IMR-90 (cell line): Measurements from ENCODE around the gene TERB1. TPM values are rescaled to one million over a fixed set of nuclear protein-coding genes. Genes with fewer than 3 reads are reported as not detected.

Experiments used
- ATAC-seq: fragments of 200-7000 bp; cut with Tn5 transposase; 2 replicates; pipeline ENCODE4 v1.9.1; 2020; ENCODE audit warnings: low read depth, mild to moderate bottlenecking, moderate library complexity
- BruUV-seq: library from RNA; stranded (reverse); fragments of 400-500 nt; replicated peaks from 2 replicates; lab custom pipeline; 2021; lab: Mats Ljungman, UMichigan
- CTCF ChIA-PET: fragments of 300-600 bp; formaldehyde crosslinking; extraction: SDS; loops from one replicate; lab custom pipeline; 2021; ENCODE audit warnings: antibody characterized with exemption; lab: Yijun Ruan, JAX
- POLR2A ChIA-PET: fragments of 300-600 bp; sonication (Branson Sonifier 250); formaldehyde crosslinking; loops from one replicate; lab custom pipeline; 2022; ENCODE audit warnings: antibody characterized with exemption; ENCODE audit not compliant: unreplicated experiment; lab: Charles Lee
- DNase-seq: peaks from one replicate; pipeline ENCODE4 v3.0.0; 2013
- H2AFZ ChIP-seq: replicated peaks from 2 replicates; pipeline ENCODE3; 2013; ENCODE audit warnings: low read length, mild to moderate bottlenecking; ENCODE audit not compliant: poor library complexity
- H2AK5ac ChIP-seq: 2 replicates; pipeline ENCODE4 v1.6.1; 2013; ENCODE audit warnings: low read depth, low read length, inconsistent platforms
- H2AK9ac ChIP-seq: replicated peaks from 2 replicates; pipeline ENCODE3; 2013; ENCODE audit warnings: mild to moderate bottlenecking, low read depth, low read length, moderate library complexity; ENCODE audit not compliant: poor library complexity
- H2BK120ac ChIP-seq: 2 replicates; pipeline ENCODE4 v1.6.1; 2013; ENCODE audit warnings: low read depth, low read length, inconsistent platforms
- H2BK15ac ChIP-seq: 3 replicates; pipeline ENCODE4 v1.6.1; 2013; ENCODE audit warnings: low read depth, low read length, inconsistent platforms
- H2BK20ac ChIP-seq: 2 replicates; pipeline ENCODE4 v1.6.1; 2013; ENCODE audit warnings: low read depth, mild to moderate bottlenecking, inconsistent platforms, low read length, moderate library complexity
- H2BK5ac ChIP-seq: 2 replicates; pipeline ENCODE4 v1.6.1; 2013; ENCODE audit warnings: mild to moderate bottlenecking, low read depth, low read length, inconsistent platforms; ENCODE audit not compliant: poor library complexity, severe bottlenecking
- H3K14ac ChIP-seq: replicated peaks from 2 replicates; pipeline ENCODE4 v1.6.1; 2013; ENCODE audit warnings: low read depth, low read length, inconsistent platforms
- H3K18ac ChIP-seq: 2 replicates; pipeline ENCODE4 v1.6.1; 2013; ENCODE audit warnings: low read depth, low read length, control low read depth
- H3K23ac ChIP-seq: 2 replicates; pipeline ENCODE4 v1.6.1; 2013; ENCODE audit warnings: low read depth, low read length, inconsistent platforms
- H3K27ac ChIP-seq: 2 replicates; pipeline ENCODE4 v1.5.1; 2013; ENCODE audit warnings: mild to moderate bottlenecking, control low read depth, low read length; ENCODE audit not compliant: insufficient read depth
- H3K27me3 ChIP-seq: 2 replicates; pipeline ENCODE4 v1.6.1; 2013; ENCODE audit warnings: low read length; ENCODE audit not compliant: control insufficient read depth, insufficient read depth
- H3K36me3 ChIP-seq: 2 replicates; pipeline ENCODE4 v1.6.1; 2013; ENCODE audit warnings: low read length, mixed read lengths; ENCODE audit not compliant: control insufficient read depth, insufficient read depth
- H3K4ac ChIP-seq: 2 replicates; pipeline ENCODE4 v1.6.1; 2013; ENCODE audit warnings: low read depth, low read length, inconsistent platforms
- H3K4me1 ChIP-seq: 2 replicates; pipeline ENCODE4 v1.6.1; 2013; ENCODE audit warnings: low read length, mixed read lengths; ENCODE audit not compliant: control insufficient read depth, insufficient read depth
- H3K4me2 ChIP-seq: 2 replicates; pipeline ENCODE4 v1.6.1; 2013; ENCODE audit warnings: low read depth, mild to moderate bottlenecking, control low read depth, low read length, moderate library complexity
- H3K4me3 ChIP-seq: 2 replicates; pipeline ENCODE4 v1.5.1; 2013; ENCODE audit warnings: low read depth, mild to moderate bottlenecking, control low read depth, low read length, moderate library complexity; ENCODE audit not compliant: insufficient read depth
- H3K56ac ChIP-seq: 2 replicates; pipeline ENCODE4 v1.6.1; 2013; ENCODE audit warnings: low read length, inconsistent platforms; ENCODE audit not compliant: insufficient read depth; ENCODE audit errors: extremely low read depth
- H3K79me1 ChIP-seq, 2 experiments: 2 replicates each; pipeline ENCODE4 v1.6.1; 2013; ENCODE audit warnings: low read length in 2 of 2, inconsistent platforms in 1 of 2, low read depth in 1 of 2
- H3K9ac ChIP-seq: 2 replicates; pipeline ENCODE4 v1.6.1; 2013; ENCODE audit warnings: low read depth, low read length, control low read depth
- H3K9me1 ChIP-seq: 2 replicates; pipeline ENCODE4 v1.6.1; 2013; ENCODE audit warnings: low read length, inconsistent platforms; ENCODE audit not compliant: insufficient read depth
- H3K9me3 ChIP-seq: 2 replicates; pipeline ENCODE4 v1.6.1; 2013; ENCODE audit warnings: low read length; ENCODE audit not compliant: control insufficient read depth, insufficient read depth
- H4K20me1 ChIP-seq: 2 replicates; pipeline ENCODE4 v1.6.1; 2013; ENCODE audit warnings: low read length, inconsistent platforms; ENCODE audit not compliant: insufficient read depth
- H4K5ac ChIP-seq: 2 replicates; pipeline ENCODE4 v1.6.1; 2013; ENCODE audit warnings: mild to moderate bottlenecking, low read depth, low read length, control low read depth
- H4K8ac ChIP-seq, 2 experiments: 2 replicates each; pipeline ENCODE4 v1.6.1; 2013; ENCODE audit warnings: low read depth in 2 of 2, low read length in 2 of 2, control low read depth in 1 of 2, inconsistent platforms in 1 of 2
- H4K91ac ChIP-seq: 2 replicates; pipeline ENCODE4 v1.6.1; 2013; ENCODE audit warnings: low read depth, low read length, inconsistent platforms; ENCODE audit not compliant: insufficient read depth
- BHLHE40 ChIP-seq: fragments of 150-350 bp; IDR thresholded peaks from 2 replicates; pipeline ENCODE4 v1.6.1; 2016; ENCODE audit warnings: mild to moderate bottlenecking, low read depth, low read length
- CEBPB ChIP-seq: IDR thresholded peaks from 2 replicates; pipeline ENCODE4 v1.6.1; 2012; ENCODE audit warnings: low read depth, low read length, improper control_type of control experiment
- CHD1 ChIP-seq: IDR thresholded peaks from 2 replicates; pipeline ENCODE4 v1.6.1; 2012; ENCODE audit warnings: low read depth, low read length, improper control_type of control experiment
- FOS ChIP-seq: fragments of 150-350 bp; IDR thresholded peaks from 2 replicates; pipeline ENCODE4 v1.6.1; 2016; ENCODE audit warnings: low read depth, low read length
- MAFK ChIP-seq: IDR thresholded peaks from 2 replicates; pipeline ENCODE4 v1.6.1; 2012; ENCODE audit warnings: low read depth, low read length, improper control_type of control experiment
- MAZ ChIP-seq: IDR thresholded peaks from 2 replicates; pipeline ENCODE4 v1.6.1; 2012; ENCODE audit warnings: low read depth, mild to moderate bottlenecking, low read length, improper control_type of control experiment, moderate library complexity, borderline replicate concordance
- MXI1 ChIP-seq: IDR thresholded peaks from 2 replicates; pipeline ENCODE4 v1.6.1; 2012; ENCODE audit warnings: low read depth, mild to moderate bottlenecking, low read length, moderate library complexity, borderline replicate concordance
- NFE2L2 ChIP-seq: fragments of 150-350 bp; IDR thresholded peaks from 2 replicates; pipeline ENCODE4 v1.6.1; 2016; ENCODE audit warnings: low read depth, mild to moderate bottlenecking, low read length
- POLR2A ChIP-seq: IDR thresholded peaks from 2 replicates; pipeline ENCODE4 v1.6.1; 2012; ENCODE audit warnings: mild to moderate bottlenecking, low read depth, low read length
- RAD21 ChIP-seq: IDR thresholded peaks from 2 replicates; pipeline ENCODE4 v1.6.1; 2012; ENCODE audit warnings: low read length, improper control_type of control experiment
- RCOR1 ChIP-seq: IDR thresholded peaks from 2 replicates; pipeline ENCODE4 v1.6.1; 2012; ENCODE audit warnings: mild to moderate bottlenecking, low read length, improper control_type of control experiment; ENCODE audit not compliant: insufficient replicate concordance
- RFX5 ChIP-seq: IDR thresholded peaks from 2 replicates; pipeline ENCODE4 v1.8.0; 2012; ENCODE audit warnings: low read depth, mild to moderate bottlenecking, low read length, moderate library complexity
- SMC3 ChIP-seq: fragments of 150-350 bp; IDR thresholded peaks from 2 replicates; pipeline ENCODE4 v1.6.1; 2016; ENCODE audit warnings: low read depth, mild to moderate bottlenecking, antibody characterized with exemption, low read length, moderate library complexity
- USF2 ChIP-seq: fragments of 150-350 bp; IDR thresholded peaks from 2 replicates; pipeline ENCODE4 v1.6.1; 2017; ENCODE audit warnings: mild to moderate bottlenecking, antibody characterized with exemption, low read length, low read depth
- whole genome bisulfite sequencing, 2 experiments: methylation state at CpG; one replicate each; pipeline versions ENCODE4 v1.1.5 to v1.1.7; 2013; ENCODE audit warnings: missing lambda C conversion rate in 2 of 2; ENCODE audit not compliant: insufficient read length in 1 of 2; ENCODE audit errors: extremely low coverage in 2 of 2; 5-methylcytosine and 5-hydroxymethylcytosine counted together
- dilution Hi-C: fragments of 300-500 bp; cut with HindIII; formaldehyde crosslinking; loops from one replicate; pipeline ENCODE4 v1.14.3; 2018; ENCODE audit warnings: low sequenced_read_pairs; ENCODE audit not compliant: unreplicated experiment
- in situ Hi-C: fragments of 300-500 bp; cut with MboI; formaldehyde crosslinking; loops from 3 replicates; pipeline ENCODE4 v1.14.3; 2019; ENCODE audit warnings: low sequenced_read_pairs, inconsistent platforms, mixed read lengths
- intact Hi-C: fragments of 100-400 bp; cut with micrococcal nuclease; formaldehyde crosslinking; loops from 2 replicates; pipeline ENCODE4 v1.10.0; 2022
- polyA plus RNA-seq, 3 experiments: library from polyadenylated mRNA; depleted of rRNA; stranded (reverse); fragments of >200 nt; gene quantifications; 2 replicates each; pipeline ENCODE4 v1.2.3, GENCODE V29; 2012; ENCODE audit warnings: low replicate concordance in 1 of 3
- total RNA-seq: library from RNA; depleted of rRNA; stranded (reverse); fragments of >200 nt; gene quantifications from 2 replicates; pipeline ENCODE4 v1.2.3, GENCODE V29; 2012
- TF ChIP-seq, protein P1 (sequence below): conservative IDR thresholded peaks from 2 replicates; pipeline ENCODE4 v1.5.1; 2012; ENCODE audit warnings: mild to moderate bottlenecking, low read depth, low read length, improper control_type of control experiment
- TF ChIP-seq, protein P2 (sequence below): fragments of 150-350 bp; IDR thresholded peaks from 2 replicates; pipeline ENCODE4 v1.6.1; 2016; ENCODE audit warnings: low read depth, mild to moderate bottlenecking, low read length, moderate library complexity, borderline replicate concordance

TERB1 gene
- total and polyA plus RNA-seq, 2 of the 4 experiments (the other 2 are of a cell fraction), result not detected

DNA sequence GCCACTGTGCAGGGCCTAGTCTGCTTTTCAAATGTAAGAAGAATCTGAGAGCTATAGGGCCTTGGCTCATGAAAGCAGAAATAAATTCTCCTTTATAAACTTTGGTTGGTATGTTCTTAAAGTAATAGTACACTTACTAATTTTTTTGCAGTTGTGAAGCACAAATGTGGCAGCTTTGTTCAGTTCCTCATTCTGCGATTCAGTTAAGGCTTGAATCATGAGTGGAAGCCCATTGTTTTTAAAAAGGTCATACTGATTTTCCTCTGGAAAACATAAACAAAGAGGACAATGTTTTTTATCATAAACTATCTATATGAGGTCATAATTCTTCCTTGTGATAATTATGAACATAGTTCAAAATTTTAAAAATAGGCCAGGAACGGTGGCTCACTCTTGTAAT is 26.4 kb downstream of the TERB1 start:
- Histone ChIP-seq H3K4ac (no peak overlapping the region), H3K9me3 (no peaks in the 10 kb centered on the region), H3K56ac (no peak overlapping the region), H4K5ac (no peak overlapping the region), H3K9ac (no peak overlapping the region), H3K4me3 (no peak overlapping the region), H3K27ac (no peak overlapping the region), H4K20me1 (no peaks in the 10 kb centered on the region), H3K23ac (no peak overlapping the region), H2BK5ac (no peak overlapping the region), H3K36me3 (no peaks in the 10 kb centered on the region), H4K8ac (no peak overlapping the region), H3K9me1 (no peaks in the 10 kb centered on the region), H3K14ac (no peak overlapping the region), H3K18ac (no peak overlapping the region), H3K4me2 (no peak overlapping the region), H4K91ac (no peak overlapping the region), H3K4me1 (0 out of 2 replicates have a peak, but pooled peaks cover 1% of the 10 kb centered on the region), H3K79me1 (no peaks in the 10 kb centered on the region), H2AFZ (no peak overlapping the region), H2BK15ac (no peak overlapping the region), H3K27me3 (no peaks in the 10 kb centered on the region; the same call in 1 of the 2 replicates), H2BK20ac (no peak overlapping the region), H2BK120ac (no peak overlapping the region), H2AK5ac (no peak overlapping the region), H2AK9ac (no peak overlapping the region)
- TF ChIP-seq NFE2L2 (no peak), MAZ (no peak), USF2 (no peak), CEBPB (no peak), FOS (no peak), RFX5 (no peak), POLR2A (no peak), SMC3 (no peak), BHLHE40 (no peak), MXI1 (no peak), CHD1 (no peak), RAD21 (no peak), RCOR1 (no peak), MAFK (no peak)
- TF ChIP-seq, protein P1, sequence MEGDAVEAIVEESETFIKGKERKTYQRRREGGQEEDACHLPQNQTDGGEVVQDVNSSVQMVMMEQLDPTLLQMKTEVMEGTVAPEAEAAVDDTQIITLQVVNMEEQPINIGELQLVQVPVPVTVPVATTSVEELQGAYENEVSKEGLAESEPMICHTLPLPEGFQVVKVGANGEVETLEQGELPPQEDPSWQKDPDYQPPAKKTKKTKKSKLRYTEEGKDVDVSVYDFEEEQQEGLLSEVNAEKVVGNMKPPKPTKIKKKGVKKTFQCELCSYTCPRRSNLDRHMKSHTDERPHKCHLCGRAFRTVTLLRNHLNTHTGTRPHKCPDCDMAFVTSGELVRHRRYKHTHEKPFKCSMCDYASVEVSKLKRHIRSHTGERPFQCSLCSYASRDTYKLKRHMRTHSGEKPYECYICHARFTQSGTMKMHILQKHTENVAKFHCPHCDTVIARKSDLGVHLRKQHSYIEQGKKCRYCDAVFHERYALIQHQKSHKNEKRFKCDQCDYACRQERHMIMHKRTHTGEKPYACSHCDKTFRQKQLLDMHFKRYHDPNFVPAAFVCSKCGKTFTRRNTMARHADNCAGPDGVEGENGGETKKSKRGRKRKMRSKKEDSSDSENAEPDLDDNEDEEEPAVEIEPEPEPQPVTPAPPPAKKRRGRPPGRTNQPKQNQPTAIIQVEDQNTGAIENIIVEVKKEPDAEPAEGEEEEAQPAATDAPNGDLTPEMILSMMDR, result no peak
- TF ChIP-seq, protein P2, sequence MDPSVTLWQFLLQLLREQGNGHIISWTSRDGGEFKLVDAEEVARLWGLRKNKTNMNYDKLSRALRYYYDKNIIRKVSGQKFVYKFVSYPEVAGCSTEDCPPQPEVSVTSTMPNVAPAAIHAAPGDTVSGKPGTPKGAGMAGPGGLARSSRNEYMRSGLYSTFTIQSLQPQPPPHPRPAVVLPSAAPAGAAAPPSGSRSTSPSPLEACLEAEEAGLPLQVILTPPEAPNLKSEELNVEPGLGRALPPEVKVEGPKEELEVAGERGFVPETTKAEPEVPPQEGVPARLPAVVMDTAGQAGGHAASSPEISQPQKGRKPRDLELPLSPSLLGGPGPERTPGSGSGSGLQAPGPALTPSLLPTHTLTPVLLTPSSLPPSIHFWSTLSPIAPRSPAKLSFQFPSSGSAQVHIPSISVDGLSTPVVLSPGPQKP, result no peak
- DNase-seq (no peak), ATAC-seq (peak; percentile 14; the same call in 1 of the 2 replicates)
- dilution Hi-C loops (no loop called here), intact Hi-C loops (no loop called here), in situ Hi-C loops (no loop called here)
- BruUV-seq, result no TSS peak
- WGBS, 2 experiments, result no CpG with 5 or more reads among the region's 2 CpGs
- ChIA-PET CTCF (no interaction called here), POLR2A (no interaction called here)
